GM21515 (cell line): ENCODE results near the gene PRSS36.
"Not testable (repeated sequence)": the region's sequence is repeated elsewhere in the genome, so short reads cannot be mapped to it uniquely, and the experiment has no call there.

ENCODE experiments used
- ATAC-seq: cut with Tn5 transposase; IDR thresholded peaks from one replicate; pipeline ENCODE4 v1.9.1; 2021; ENCODE audit not compliant: unreplicated experiment

Gene PRSS36

DNA sequence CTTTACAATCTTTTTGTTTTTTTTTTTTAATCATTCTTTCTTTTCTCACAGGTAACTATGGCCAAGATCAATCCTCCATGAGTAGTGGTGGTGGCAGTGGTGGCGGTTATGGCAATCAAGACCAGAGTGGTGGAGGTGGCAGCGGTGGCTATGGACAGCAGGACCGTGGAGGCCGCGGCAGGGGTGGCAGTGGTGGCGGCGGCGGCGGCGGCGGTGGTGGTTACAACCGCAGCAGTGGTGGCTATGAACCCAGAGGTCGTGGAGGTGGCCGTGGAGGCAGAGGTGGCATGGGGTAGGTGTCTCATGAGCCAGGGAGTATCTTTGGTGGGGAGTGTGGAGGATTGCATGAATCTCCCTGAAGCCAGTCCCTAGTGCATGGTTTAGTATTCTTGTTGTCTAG lies 35.0 kb upstream of the PRSS36 start:
- ATAC-seq = no peak

DNA sequence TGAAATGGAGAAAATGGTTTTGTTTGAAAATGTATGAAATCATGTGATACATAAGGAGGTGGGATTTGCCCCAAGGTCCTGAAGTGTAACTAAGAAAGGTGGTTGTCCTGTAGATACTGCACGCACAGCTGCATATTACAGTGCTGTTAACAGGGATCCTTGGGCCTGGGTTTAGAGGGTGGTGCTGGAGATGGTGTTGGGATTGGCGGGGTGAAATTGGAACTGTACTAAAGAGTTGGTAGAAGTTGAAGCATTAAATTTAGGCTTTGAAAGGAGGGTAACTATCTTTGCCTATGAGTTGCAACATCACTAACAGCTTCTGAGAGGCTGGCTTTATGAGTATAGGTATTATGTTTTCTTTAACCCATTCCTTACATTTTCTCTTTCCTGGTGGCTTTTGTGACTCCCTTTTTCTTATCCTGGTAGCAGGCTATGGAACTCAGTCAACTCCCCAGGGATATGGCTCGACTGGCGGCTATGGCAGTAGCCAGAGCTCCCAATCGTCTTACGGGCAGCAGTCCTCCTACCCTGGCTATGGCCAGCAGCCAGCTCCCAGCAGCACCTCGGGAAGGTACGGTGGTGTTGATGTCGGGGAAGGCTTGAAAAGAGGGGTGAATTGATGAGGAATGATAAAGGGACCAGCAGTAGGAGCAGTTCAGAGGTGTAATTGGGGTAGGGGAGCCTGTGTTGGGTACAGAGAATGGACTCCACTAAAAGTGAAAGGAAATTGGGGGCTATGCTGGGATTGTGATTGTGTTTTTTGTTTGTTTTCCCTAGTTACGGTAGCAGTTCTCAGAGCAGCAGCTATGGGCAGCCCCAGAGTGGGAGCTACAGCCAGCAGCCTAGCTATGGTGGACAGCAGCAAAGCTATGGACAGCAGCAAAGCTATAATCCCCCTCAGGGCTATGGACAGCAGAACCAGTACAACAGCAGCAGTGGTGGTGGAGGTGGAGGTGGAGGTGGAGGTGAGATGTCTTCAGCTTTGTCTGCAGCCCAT lies 33.9 kb upstream of the PRSS36 start:
- no peak for ATAC-seq

DNA sequence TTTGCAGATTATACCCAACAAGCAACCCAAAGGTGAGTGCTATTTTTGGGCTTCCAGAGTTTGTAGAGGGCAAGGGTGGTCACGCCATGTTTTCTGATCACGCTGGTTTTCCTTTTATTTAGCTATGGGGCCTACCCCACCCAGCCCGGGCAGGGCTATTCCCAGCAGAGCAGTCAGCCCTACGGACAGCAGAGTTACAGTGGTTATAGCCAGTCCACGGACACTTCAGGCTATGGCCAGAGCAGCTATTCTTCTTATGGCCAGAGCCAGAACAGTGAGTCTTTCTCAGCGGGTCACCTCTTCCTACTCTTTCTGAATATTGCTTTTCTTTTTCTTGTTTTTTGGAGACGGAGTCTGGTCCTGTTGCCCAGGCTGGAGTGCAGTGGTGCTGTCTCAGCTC lies 32.5 kb upstream of the PRSS36 start:
- ATAC-seq = no peak

DNA sequence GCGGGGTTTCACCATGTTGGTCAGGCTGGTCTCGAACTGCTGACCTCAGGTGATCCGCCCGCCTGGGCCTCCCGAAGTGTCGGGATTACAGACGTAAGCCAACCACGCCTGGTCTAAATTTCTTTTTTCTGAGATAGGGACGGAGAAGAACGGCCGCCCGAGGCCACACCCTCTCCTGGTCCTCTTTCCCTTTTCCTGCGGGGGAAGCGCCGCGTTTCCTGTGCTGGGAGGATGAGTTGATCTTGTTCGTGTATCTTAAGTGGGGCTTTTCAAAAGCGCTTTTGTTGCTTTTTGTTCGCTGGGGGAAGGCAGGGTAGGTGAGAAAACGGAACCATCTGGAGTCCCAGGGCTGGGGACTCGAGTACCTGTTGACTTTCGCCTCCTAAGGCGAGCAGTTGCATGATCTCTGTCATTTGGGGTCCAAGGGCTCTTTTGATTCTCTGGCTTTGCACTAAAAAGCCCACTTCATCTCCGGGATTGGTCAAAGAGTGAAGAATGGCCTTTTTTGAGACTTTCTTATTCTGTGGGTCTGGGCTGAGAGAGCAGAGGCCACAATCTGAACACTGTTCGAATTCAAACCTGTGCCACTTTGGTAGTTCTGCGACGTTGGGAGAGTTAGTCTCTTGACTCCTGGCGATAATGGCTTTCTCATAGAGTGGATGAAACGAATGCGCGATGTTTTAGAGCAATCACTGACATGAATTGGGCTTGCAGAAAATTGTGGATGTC lies 31.4 kb upstream of the PRSS36 start:
- no peak for ATAC-seq

DNA sequence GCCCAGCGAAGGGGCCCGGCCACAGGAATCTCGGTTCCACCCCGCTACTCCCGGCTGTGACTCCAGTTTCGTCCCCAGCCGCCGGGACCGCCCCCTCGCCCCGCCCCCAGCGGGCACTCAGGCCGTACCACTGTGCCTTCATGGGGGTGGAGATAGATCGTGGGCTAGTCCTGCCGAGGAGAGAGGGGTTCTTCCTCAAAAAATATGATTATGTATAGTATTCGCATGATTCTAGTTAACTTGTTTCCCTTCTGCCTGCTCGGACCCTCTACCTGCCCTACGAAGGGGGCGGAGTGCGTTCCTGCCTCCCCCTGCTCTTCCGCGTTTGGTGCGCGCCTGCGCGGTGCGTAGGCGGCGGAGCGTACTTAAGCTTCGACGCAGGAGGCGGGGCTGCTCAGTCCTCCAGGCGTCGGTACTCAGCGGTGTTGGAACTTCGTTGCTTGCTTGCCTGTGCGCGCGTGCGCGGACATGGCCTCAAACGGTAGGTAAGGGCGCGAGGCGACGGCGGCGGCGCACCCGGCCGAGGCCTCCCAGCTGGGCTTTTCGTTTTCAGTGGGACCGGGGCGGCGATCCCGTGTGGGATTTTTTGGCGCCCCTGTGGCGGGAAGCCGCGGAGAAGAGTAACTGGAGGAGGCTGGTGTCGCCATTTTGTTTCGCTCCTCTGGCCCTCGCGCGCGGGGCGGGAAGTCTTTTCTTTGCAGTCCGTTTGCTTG lies 30.0 kb upstream of the PRSS36 start, which contains the start of gene FUS:
Gene FUS, plus strand, starts transcription at position 393 of the 713 bp plus-strand sequence. Its CDS starts 76 bp downstream, at position 469.
- ATAC-seq = peak; percentile 57

DNA sequence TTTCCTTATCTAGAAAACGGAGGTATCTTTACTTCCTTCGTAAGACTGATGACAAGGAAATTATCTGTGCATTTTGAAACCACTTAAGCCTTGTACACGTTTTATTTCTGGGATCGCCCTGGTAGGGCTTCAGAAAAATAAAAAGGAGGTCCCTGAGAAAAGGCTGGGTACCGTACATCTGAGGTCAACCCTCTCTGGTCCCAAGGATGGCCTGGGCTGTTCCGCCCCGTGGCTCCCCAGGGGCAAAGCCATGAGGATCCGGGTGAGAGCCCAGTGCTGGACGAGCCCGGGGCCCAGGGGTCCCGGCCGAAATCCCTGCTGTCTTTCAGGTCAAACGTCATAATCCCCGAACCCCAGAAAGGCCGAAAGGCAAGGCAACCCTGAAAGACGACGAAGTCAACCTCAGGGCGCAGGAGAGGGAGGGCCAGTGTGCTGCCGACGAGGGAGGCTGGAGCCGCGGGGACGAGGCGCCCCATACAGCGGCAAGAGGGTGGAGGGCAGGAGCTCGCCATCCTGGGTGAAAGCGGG lies 29.4 kb upstream of the PRSS36 start:
- no peak for ATAC-seq

DNA sequence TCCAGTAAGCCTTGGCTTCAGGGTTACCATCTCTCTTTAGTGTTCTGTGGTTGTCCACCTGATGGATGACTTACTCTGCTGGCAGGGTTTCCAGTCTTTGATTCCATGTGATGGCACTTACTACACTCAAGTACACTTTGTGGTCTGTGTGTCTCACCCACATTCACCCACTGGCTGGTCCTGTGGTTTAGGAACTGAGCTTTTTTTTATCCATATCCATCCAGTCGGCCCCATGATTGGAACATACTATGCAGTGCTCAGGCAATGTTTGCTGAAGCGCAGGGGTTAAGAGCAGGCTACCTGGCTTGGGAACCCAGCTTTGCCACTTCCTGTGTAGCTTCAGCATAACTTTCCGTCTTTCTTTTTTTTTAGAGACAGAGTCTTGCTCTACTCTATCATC lies 27.3 kb upstream of the PRSS36 start:
- no peak for ATAC-seq

DNA sequence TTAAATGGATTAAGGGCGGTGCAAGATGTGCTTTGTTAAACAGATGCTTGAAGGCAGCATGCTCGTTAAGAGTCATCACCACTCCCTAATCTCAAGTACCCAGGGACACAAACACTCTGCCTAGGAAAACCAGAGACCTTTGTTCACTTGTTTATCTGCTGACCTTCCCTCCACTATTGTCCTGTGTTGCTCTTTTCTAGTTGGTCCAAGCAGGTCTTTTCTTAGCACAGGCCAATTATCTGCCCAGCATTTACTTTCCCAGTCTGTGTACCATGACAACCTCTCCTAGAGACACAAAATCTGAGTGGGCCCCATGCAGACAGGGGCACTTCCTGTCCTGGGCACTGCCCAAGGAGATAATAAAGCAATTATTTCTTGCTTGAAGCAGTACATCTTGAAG lies 20.2 kb upstream of the PRSS36 start:
- ATAC-seq = not testable (repeated sequence)

DNA sequence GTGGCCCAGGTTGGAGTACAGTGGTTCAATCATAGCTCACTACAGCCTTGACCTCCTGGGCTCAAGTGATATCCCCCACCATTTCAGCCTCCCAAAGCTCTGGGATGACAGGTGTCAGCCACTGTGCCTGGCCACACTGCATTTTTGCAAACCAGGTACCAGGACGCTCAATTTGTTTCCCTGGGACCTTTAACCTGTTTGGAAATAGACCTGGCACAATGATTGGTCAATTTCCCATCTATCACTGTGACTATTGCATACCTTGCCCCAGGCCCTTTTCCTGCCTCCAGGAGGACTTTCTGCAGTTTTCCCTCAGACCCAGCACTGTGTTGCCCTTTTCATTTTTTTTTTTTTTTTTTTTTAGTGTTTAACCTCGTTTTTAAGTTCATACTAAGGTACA lies 19.0 kb upstream of the PRSS36 start:
- ATAC-seq = no peak

DNA sequence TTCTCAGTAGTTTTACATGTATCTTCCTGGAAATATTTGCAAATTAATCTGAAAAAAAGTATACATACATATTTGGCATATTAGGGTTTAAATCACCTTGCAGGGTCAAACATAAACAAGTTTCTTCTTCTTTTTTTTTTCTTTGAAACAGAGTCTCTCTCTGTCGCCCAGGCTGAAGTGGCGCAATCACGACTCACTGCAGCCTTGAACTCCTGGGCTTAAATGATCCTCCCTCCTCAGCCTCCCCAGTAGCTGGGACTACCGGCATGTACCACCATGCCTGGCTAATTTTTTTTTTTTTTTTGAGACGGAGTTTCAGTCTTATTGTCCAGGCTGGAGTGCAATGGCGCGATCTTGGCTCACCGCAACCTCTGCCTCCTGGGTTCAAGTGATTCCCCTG lies 17.4 kb upstream of the PRSS36 start:
- ATAC-seq = no peak

DNA sequence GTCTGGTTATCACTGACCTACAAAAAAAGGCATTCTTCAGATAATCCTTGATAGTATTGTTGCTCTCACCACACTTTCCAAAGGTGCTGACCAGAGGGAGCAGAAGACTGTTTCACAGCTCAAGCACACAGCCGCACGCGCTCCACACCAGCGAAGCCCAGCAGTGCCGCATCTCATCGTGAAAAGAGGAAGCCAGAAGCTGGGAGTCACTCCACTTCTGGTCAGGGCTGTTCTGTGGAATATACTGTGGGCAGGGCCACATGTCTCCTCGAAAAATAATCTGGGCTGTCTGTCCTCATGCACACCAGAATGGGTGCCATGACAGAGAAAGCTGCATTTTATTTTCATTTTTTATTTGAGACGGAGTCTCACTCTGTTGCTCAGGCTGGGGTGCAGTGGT lies 7.3 kb upstream of the PRSS36 start:
- no peak for ATAC-seq

DNA sequence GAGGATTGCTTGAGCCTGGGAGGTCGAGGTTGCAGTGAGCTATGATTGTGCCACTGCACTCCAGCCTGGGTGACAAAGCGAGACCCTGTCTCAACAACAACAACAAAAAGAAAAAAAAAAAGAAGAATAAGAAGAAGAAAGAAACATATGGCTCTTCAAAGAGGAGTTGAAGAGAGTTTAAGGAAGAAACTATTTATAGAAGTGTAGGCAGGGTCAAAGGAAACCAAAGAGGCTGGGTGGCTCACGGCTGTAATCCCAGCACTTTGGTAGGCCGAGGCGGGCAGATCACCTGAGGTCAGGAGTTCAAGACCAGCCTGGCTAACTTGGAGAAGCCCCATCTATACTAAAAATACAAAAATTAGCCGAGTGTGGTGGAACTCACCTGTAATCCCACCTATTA lies 1.1 kb upstream of the PRSS36 start:
- ATAC-seq = not testable (repeated sequence)

DNA sequence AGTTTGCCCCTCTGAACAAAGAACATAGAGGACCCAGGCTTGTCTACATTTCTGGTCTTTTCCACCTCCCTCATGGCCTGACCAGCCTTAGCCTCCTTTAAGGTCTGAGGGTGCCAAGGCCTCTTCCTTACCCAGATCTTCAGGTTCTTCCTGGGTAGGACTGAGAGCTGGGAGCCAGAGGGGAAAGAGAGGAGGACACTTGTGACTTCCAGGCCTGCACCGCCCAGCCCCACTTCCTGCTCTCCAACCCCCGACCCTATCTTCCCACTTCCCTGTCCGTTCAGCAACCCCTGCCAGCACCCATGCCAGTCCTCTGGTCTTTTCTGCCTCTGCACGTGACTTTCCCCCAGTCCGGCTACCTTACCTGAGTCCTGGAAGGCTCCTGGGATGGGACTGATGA lies 534 bp downstream of the PRSS36 start:
- no peak for ATAC-seq

DNA sequence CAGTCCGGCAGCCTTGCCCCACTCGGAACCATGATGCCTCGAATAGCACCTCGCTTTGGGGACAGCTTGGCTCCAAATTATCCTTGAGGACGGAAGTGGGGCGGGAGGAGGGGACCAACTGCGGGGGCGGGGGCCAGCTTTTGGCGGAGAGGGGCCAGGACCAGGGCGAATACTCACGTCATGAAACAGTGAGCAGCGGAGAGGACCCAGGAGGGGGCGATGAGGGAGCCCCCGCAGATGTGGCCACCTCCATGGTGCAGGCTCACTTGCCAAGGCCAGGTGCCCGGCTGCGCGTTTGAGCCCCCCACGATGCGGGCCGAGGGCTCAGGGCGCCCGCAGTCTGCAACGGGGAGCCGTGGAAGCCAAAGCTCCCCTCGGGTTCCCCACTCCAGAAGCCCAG lies 970 bp downstream of the PRSS36 start:
- ATAC-seq = no peak

DNA sequence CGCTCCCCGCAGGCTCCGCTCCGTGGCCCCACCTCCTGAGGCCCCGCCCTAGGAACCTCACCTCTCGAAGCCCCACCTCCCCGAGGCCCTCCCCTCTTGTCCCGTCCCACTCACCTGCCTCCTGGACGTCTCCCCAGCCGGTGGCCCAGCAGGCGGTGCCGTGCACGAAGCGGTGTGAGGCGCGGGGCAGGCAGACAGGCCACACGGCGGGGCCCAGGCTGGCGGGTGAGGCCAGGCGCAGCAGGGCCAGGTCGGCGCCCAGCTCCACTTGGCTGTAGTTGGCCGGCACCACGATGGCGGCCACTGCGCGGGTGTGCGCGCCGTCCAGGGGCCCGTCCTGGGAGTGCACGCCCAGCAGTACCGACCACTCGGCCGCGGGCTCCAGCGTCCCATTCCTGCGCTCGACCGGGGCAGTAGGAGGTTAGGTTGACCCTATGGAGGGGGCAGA lies 1.6 kb downstream of the PRSS36 start:
- ATAC-seq = no peak

DNA sequence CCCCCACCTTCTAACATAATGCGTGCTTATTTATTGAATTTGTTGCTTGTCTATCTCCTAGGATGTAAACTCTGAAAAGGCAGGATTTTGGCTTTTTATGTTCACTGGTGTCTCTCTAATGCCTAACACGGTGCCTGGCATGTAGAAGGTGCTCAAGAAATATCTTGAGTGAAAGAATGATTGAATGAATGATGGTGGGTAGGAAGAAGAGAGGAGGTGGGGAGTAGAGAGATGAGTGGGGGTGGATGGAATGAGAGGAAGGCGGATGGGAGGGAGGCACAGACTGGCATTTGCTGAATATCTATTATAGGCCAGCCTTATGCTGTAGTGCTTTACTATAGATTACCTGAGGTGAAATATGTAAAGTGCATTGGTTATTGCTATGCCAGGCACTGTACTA lies 2.3 kb downstream of the PRSS36 start:
- ATAC-seq = no peak

DNA sequence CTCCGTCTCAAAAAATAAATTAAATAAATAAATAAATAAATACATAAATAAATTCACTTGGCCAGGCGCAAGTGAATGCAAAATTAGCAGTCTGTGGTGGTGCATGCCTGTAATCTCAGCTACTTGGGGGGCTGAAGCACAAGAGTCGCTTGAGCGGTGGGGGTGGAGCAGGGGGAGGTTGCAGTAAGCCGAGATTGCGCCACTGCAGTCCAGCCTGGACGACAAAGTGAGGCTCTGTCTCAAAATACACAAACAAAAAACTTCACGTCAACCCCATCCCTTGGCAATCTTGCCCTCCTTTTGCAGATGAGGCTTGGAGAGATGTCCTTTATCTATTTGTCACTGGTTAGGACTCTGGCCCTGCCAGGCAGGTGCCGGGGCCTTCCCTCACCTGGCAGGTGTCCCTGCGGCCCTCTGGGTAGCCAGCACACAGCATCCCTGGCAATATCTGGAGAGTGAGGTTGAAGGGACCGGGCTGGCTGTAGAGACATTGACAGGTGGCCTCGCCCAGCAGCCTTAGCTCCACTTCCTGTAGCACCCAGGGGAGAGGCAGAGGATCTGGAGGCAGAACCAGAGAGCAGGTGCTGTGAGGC lies 4.4 kb downstream of the PRSS36 start:
- ATAC-seq = no peak

DNA sequence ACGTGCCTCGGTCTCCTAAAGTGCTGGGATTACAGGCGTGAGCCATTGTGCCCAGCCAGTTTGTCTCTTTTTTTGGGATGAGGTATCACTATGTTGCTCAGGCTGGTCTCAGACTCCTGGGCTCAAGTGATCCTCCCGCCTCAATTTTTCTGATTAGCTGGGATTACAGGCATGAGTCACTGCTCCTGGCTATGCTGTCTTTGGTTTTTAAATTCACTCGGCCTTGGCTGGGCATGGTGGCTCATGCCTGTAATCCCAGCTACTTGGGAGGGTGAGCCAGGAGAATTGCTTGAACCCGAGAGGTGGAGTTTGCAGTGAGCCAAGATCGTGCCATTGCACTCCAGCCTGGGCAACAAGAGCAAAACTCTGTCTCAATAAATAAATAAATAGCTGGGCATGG lies 5.4 kb downstream of the PRSS36 start:
- not testable (repeated sequence) for ATAC-seq

DNA sequence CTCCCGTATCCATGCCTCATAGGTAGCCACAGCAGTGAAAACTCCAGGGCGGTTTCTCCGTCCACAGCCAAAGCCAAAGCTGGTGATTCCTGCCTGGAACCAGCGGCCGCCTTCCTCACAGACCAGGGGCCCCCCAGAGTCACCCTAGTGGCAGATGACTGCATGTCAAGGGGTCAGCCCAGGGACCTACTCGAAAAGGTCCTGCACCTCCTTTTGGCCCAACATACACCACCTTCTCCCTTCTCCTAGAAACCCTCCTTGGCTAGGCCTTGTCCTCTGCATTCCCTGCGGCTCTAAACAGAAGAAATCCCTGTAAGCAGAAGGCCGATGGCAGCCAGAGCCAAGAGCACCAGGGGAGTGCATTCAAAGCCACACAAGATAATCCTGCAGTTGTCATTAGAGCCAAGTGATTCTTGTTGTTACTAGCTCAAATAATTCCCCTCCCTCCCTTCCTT lies 6.1 kb downstream of the PRSS36 start:
- ATAC-seq = no peak

DNA sequence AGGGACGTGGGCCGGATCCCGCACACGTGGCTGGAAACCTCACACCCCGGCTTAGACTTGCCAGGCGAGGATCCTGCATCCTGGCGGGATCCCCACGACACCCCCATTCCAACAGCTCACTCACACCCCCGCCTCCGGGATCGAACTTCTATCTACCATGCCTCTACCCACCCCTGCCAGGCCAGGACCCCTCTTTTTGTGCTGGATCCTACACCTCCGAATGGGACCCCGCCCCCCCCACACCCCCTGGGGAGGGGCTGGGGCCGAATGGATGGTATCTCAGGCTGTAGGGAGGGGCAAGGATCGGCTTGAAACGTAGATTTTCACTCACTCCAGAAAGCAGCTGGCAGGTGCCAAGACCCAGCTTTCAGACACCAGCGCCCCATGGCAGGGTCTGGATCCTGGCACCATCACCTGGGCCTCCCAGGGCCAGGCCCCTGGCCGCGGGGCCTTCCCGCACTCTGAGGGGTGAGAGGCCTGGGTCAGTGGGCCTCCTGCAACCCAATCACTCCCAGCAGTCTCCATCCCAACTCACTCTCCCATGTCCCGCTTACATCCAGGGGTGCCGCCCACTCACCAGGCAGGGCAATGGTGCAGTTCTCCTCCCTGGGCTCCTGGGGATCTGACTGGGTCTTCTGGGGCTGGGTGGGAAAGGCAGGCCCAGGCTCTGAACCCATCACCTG lies 6.7 kb downstream of the PRSS36 start:
- no peak for ATAC-seq
